ENCODE measurements around the gene TTC1. TPM values are rescaled to one million over a fixed set of nuclear protein-coding genes. Genes with fewer than 3 reads are reported as not detected.
"Not testable (repeated sequence)": the region's sequence is repeated elsewhere in the genome, so short reads cannot be mapped to it uniquely, and the experiment has no call there.

TTC1 gene
- total RNA-seq, 6 experiments from 2014 or later = 19.8 to 28.6 (median 24.8) TPM

- Histone ChIP-seq H3K36me3 (peaks cover 0 to 8% (median under 1%) of the 10 kb centered on the region in 4 donors), H3K9me3 (no peaks in the 10 kb centered on the region), H3K27me3 (no peaks in the 10 kb centered on the region), H3K4me1 (peaks cover 0 to 21% (median 6%) of the 10 kb centered on the region in 4 donors), H3K4me3 (no peak overlapping the region), H3K27ac (peak overlapping the region in 2 of 3 donors; percentile 26 to 69)
- intact Hi-C loops (cut with DNase I) = no loop called here
- 45% methylated on average over 5 of the region's 9 CpGs for WGBS (ENCODE audit: insufficient coverage, low coverage, low lambda C conversion rate, missing lambda C conversion rate)
- DNase-seq (peak in 1 of 3 donors; percentile 40), ATAC-seq (peak; percentile 27 to 67 (median 54))
- TF ChIP-seq, protein P1, sequence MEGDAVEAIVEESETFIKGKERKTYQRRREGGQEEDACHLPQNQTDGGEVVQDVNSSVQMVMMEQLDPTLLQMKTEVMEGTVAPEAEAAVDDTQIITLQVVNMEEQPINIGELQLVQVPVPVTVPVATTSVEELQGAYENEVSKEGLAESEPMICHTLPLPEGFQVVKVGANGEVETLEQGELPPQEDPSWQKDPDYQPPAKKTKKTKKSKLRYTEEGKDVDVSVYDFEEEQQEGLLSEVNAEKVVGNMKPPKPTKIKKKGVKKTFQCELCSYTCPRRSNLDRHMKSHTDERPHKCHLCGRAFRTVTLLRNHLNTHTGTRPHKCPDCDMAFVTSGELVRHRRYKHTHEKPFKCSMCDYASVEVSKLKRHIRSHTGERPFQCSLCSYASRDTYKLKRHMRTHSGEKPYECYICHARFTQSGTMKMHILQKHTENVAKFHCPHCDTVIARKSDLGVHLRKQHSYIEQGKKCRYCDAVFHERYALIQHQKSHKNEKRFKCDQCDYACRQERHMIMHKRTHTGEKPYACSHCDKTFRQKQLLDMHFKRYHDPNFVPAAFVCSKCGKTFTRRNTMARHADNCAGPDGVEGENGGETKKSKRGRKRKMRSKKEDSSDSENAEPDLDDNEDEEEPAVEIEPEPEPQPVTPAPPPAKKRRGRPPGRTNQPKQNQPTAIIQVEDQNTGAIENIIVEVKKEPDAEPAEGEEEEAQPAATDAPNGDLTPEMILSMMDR (IDR thresholded peaks at IDR 0.05) = no peak
- no peak for TF ChIP-seq POLR2A (IDR thresholded peaks at IDR 0.05)
Measured at GRCh38 chr5:160064995-160065614, 56.2 kb downstream of the TTC1 start.

- H3K27ac ChIP-seq; H3K36me3 ChIP-seq; H3K4me3 ChIP-seq; H3K27me3 ChIP-seq; intact Hi-C loops (cut with DNase I); H3K9me3 ChIP-seq; DNase-seq: not testable (repeated sequence)
- H3K4me1 ChIP-seq = peaks cover 0 to 17% (median 4%) of the 10 kb centered on the region in 4 donors
- peak in 1 of 4 donors; percentile 13 for ATAC-seq
- WGBS (ENCODE audit: insufficient coverage, low coverage, low lambda C conversion rate, missing lambda C conversion rate) = 65% methylated on average over 3 of the region's 5 CpGs
Measured at GRCh38 chr5:160069120-160069519, 60.2 kb downstream of the TTC1 start.

- H3K27ac ChIP-seq = no peak overlapping the region
- DNase-seq (no peak), ATAC-seq (peak; percentile 66 to 87 (median 68))
- TF ChIP-seq, protein P1 (IDR thresholded peaks at IDR 0.05) = no peak
- TF ChIP-seq POLR2A (IDR thresholded peaks at IDR 0.05) = no peak
- H3K36me3 ChIP-seq = no peaks in the 10 kb centered on the region
- no peaks in the 10 kb centered on the region for H3K27me3 ChIP-seq
- no peaks in the 10 kb centered on the region for H3K4me1 ChIP-seq
- WGBS (ENCODE audit: insufficient coverage, low coverage, low lambda C conversion rate, missing lambda C conversion rate) = 50% methylated on average over 8 of the region's 8 CpGs
- H3K4me3 ChIP-seq = no peak overlapping the region
- intact Hi-C loops (cut with DNase I) = no loop called here
- H3K9me3 ChIP-seq = no peaks in the 10 kb centered on the region
Measured at GRCh38 chr5:160071516-160071915, 62.6 kb downstream of the TTC1 start.

- intact Hi-C loops (cut with DNase I) = no loop called here
- ATAC-seq = peak in 3 of 4 donors; percentile 13 to 60 (median 24)
- TF ChIP-seq, protein P1 (IDR thresholded peaks at IDR 0.05) = no peak
- no peak for TF ChIP-seq POLR2A (IDR thresholded peaks at IDR 0.05)
- Histone ChIP-seq H3K27me3 (no peaks in the 10 kb centered on the region), H3K4me1 (no peaks in the 10 kb centered on the region), H3K36me3 (no peaks in the 10 kb centered on the region), H3K9me3 (no peaks in the 10 kb centered on the region), H3K27ac (no peak overlapping the region), H3K4me3 (no peak overlapping the region)
- no peak for DNase-seq
- 67% methylated on average over 2 of the region's 2 CpGs for WGBS (ENCODE audit: insufficient coverage, low coverage, low lambda C conversion rate, missing lambda C conversion rate)
Measured at GRCh38 chr5:160071916-160072315, 63.0 kb downstream of the TTC1 start.

DNA sequence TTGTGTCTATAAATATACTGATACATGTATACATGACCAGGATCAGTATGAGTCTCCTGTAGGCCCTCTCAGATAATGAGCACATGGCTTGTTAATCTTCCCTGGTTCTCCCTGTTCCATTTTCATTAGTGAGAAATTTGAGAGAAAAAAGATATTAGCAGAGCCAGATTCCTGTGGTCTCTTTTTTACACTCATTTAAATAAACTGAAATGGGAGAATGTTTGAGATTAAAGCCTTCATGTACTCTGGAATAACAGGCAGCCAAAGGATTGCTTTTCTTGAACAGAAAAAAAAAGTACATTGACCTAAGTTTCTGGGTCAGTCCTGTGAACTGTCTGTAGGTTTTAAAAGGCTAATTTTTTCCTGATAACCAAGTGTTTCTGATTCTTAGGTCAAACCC, 66.1 kb downstream of the TTC1 start:
- intact Hi-C loops (cut with DNase I) = no loop called here
- Histone ChIP-seq H3K27me3 (no peaks in the 10 kb centered on the region), H3K4me1 (no peaks in the 10 kb centered on the region), H3K27ac (no peak overlapping the region), H3K9me3 (no peaks in the 10 kb centered on the region), H3K36me3 (no peaks in the 10 kb centered on the region), H3K4me3 (no peak overlapping the region)
- ATAC-seq (no peak), DNase-seq (no peak)
- no peak for TF ChIP-seq POLR2A (IDR thresholded peaks at IDR 0.05)
- TF ChIP-seq, protein P1 (IDR thresholded peaks at IDR 0.05) = no peak

Measured in right lobe of liver (tissue), 6 donors.